ENCODE results near the gene KCNAB1.
"Not testable (repeated sequence)": the region's sequence is repeated elsewhere in the genome, so short reads cannot be mapped to it uniquely, and the experiment has no call there.

Gene KCNAB1

DNA sequence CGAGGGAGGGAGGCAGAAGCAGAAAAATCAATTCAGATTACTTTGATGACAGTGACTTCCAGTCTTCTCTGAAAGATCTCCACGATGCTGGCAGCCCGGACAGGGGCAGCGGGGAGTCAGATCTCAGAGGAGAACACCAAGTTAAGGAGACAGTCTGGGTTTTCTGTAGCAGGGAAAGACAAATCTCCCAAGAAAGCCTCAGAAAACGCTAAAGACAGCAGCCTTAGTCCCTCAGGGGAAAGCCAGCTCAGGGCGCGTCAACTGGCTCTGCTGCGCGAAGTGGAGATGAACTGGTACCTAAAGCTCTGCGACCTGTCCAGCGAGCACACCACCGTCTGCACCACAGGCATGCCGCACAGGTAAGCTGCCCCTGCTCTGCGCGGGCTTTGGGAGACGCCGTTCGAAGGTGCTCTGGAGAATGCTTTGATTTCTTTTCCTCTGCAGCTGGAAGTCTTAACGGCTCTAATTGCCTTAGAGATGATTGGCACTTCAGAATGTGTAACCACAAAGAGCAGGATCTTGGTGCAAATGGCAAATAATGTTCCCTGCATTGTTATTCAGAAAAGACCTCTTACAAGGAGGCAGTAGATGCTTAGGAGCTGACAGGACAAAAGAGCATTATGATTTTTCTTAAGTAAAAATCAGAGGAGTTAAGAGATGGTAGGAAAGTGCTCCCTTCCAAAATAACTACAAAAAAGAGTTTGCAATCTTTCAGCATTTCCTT is at the start of gene KCNAB1:
Gene KCNAB1, plus strand, starts transcription at position 51 of the 724 bp plus-strand sequence.
- no peak for DNase-seq

DNA sequence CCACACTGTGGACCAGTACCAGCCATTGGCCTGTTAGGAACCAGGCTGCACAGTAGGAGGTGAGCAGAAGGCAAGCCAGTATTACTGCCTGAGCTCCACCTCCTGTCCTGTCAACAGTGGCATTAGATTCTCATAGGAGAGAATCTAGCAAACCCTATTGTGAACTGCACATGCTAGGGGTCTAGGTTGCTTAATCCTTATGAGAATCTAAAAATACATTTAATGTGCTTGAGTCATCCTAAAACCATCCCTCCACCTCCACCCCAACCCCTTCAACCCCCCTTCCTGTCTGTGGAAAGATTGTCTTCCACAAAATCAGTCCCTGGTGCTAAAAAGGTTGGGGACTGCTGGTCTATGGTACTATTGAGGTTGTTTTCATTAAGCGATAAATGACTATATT is 49.3 kb upstream of the KCNAB1 start:
- DNase-seq, result no peak

DNA sequence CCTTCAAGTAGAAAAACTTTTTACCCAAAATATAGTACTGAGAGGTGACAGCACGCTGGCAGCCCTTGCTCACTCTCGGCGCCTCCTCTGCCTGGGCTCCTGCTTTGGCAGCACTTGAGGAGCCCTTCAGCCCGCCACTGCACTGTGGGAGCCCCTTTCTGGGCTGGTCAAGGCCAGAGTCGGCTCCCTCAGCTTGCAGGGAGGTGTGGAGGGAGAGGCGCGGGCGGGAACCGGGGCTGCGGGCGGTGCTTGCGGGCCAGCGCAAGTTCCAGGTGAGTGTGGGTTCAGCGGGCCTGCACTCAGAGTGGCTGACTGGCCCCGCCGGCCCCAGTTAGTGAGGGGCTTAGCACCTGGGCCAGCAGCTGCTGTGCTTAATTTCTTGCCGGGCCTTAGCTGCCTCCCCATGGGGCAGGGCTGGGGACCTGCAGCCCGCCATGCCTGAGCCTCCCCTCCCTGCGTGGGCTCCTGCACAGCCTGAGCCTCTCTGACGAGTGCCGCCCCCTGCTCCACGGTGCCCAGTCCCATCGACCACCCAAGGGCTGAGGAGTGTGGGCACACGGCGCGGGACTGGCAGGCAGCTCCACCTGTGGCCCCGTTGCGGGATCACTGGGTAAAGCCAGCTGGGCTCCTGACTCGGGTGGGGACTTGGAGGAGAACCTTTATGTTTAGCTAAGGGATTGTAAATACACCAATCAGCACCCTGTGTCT is 47.3 kb upstream of the KCNAB1 start:
- not testable (repeated sequence) for DNase-seq

GRCh38 chr3:156090126-156090525 is 30.3 kb upstream of the KCNAB1 start:
- DNase-seq, result no peak

DNA sequence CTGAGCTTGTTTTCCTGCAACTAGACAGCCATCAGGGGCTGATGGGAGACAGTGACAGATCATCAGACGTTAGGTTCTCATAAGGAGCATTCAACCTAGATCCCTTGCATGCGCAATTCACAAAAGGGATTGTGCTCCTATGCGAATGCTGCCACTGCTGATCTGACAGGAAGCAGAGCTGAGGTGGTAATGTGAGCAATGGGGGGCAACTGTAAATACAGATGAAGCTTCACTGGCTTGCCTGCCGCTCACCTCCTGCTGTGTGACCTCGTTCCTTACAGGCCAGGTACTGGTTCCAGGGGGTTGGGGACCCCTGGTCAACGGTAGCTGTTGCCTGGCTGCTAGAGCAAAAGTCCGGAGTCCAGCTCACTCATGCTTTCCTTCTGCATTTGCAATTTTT is 26.4 kb upstream of the KCNAB1 start:
- no peak for DNase-seq

GRCh38 chr3:156094391-156094790 is 26.0 kb upstream of the KCNAB1 start:
- no peak for DNase-seq

DNA sequence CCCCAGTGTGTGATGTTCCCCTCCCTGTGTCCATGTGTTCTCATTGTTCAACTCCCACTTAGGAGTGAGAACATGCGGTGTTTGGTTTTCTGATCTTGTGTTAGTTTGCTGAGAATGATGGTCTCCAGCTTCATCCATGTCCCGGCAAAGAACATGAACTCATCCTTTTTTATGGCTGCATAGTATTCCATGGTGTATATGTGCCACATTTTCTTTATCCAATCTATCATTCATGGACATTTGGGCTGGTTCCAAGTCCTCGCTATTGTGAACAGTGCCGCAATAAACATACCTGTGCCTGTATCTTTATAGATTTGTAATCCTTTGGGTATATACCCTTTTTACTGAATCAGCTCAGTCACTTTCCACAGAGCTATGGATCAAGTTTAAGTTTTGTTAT is 24.7 kb upstream of the KCNAB1 start:
- not testable (repeated sequence) for DNase-seq

GRCh38 chr3:156098437-156099035 is 21.8 kb upstream of the KCNAB1 start:
- no peak for DNase-seq

DNA sequence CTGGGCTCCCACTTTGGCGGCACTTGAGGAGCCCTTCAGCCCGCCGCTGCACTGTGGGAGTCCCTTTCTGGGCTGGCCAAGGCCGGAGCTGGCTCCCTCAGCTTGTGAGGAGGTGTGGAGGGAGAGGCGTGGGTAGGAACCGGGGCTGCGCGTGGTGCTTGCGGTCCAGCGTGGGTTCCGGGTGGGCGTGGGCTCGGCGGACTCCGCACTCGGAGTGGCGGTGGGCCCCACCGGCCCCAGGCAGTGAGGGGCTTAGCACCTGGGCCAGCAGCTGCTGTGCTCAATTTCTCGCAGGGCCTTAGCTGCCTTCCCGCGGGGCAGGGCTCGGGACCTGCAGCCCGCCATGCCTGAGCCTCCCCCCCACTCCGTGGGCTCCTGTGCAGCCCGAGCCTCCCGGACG is 21.0 kb upstream of the KCNAB1 start:
- DNase-seq, result not testable (repeated sequence)

DNA sequence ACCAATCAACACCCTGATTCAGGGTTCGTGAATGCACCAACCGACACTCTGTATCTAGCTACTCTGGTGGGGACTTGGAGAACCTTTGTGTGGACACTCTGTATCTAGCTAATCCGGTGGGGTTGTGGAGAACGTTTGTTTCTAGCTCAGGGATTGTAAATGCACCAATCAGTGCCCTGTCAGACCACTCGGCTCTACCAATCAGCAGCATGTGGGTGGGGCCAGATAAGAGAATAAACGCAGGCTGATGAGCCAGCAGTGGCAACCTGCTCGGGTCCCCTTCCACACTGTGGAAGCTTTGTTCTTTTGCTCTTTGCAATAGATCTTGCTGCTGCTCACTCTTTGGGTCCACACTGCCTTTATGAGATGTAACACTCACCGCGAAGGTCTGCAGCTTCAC is 20.4 kb upstream of the KCNAB1 start:
- DNase-seq, result not testable (repeated sequence)

DNA sequence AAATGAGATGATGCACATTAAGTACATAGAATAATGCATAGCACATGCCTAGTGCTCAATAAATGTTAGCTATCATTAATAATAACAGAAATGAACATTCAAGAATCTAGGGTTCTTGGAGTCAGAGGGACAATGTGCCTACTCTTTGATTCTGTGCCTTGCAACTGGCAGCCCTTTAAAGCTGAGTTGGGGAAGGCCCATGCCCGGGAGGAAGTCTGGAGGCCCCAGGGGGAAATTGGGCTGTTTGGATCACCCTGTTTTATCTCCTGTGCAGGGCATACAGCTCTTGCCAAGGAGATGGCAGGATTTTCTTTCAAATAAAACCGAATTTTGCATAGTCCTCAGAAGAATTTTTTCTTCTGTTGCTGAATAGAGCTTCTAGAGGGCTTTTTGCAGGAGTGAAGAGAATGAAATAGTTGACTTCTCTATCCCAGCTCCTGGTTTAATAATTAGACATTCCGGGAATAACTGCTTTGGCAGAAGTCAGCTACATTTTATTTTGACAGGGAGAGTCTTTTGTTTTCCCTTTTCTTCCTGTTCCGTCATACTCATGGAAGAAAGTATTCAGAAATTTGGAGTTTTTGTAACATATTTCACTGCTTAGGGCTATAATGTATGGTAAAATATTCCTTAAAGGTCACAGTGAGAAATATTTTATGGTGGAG is 18.0 kb upstream of the KCNAB1 start:
- no peak for DNase-seq

GRCh38 chr3:156106721-156107373 is 13.5 kb upstream of the KCNAB1 start:
- DNase-seq, result no peak

- no peak for DNase-seq
These were observed 12.9 kb upstream of the KCNAB1 start for GRCh38 chr3:156107504-156107903.

DNA sequence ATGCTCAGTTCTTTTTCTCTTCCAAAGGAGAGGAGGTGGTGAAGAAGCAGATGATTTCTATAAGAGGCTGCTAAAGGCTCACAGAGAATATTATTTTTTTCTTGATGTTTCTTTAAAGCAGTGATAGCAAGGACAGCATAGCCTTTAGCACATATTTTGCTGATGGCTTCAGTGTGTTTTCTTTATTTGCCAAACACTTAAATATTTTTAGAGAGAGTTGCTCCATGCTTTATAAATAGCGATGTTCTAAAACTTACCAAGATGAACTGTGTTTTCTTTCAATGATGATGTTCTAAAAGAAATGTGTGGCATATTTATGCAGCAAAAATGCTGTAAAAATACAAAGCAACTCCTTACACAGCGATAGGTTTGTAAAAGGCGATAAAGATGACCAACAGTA is 11.8 kb upstream of the KCNAB1 start:
- DNase-seq, result no peak

GRCh38 chr3:156109989-156110388 is 10.4 kb upstream of the KCNAB1 start:
- DNase-seq, result no peak

DNA sequence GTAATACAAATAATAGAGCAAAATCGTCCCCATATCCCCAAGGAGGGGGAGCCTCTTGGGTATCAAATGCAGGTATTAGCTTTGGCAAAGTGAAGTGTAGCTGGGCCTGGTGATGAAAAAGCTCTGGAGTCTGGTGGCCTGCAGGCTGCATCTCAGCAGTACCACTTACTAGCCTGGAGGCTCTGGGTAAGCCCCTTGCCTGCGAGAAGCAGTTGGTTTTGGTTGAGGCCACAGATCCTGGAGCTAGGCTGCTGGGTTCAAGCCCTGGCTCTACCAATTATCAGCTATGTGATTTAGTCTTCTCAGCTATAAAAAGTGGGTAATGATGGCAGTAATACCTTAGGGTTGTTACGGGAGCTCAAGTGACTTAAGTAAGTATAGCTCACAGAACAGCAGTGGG is 6.1 kb downstream of the KCNAB1 start:
- no peak for DNase-seq

GRCh38 chr3:156131241-156131640 is 10.9 kb downstream of the KCNAB1 start:
- no peak for DNase-seq

- no peak for DNase-seq
These were observed 11.4 kb downstream of the KCNAB1 start for GRCh38 chr3:156131799-156132198.

GRCh38 chr3:156132313-156132712 is 11.9 kb downstream of the KCNAB1 start:
- DNase-seq, result no peak

DNA sequence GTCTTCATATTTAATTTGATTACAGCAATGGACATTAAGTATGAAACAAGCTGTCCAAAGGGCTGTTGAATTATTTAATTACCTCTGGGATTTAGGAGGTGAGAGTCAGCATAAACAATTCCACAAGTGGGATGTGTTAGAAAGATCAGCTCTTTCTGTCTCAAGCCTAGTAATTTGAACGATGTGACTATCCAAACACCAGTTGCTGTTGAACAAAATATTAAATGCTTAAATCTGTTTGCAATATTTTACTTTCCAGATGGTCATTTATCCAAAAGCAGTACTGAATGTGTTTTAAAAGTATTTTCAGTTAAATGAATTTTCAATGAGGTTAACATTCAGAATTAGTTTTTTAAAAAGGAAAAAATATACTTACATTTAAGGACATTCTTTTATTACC is 12.7 kb downstream of the KCNAB1 start:
- DNase-seq, result no peak

DNA sequence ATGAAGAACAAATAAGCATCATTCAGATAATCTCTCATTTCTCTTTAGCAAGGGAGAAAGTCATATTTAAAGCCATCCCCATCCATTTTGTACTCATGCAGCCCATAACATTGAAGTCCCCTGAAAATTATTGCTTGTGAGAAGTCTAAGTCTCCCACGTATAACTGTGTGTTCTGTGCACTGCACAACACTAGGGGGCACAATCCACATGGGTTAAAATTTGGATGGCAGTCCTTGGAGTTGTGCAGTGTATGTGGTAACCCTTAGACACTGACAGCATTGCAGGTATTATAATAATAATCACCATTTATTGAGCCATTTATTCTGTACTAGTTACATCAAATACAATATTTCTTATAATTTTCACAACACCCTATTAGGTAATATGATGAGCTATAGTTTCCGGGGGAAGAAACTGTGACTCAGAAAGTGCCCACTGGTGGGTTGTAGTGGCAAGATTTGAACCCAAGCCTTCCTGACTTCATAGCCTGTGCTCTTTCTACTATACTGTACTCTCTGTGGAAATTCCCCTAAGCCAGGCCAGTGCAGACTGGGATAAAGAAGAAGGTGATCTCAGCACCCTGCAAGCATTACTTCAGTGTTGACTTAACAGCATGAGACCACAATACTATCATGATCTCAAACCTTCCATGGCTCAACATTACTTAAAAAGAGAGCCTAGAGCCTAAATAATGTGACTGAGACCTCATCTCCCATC is 15.7 kb downstream of the KCNAB1 start:
- no peak for DNase-seq

- not testable (repeated sequence) for DNase-seq
These were observed 17.0 kb downstream of the KCNAB1 start for GRCh38 chr3:156137397-156137796.

All from NCI-H1436 treated with DMSO at 0.1 percent for 48 hours (cell line).